ENCODE data around the gene C17orf67.

C17orf67 gene

GRCh38 chr17:56795221-56795865, 38.4 kb downstream of the C17orf67 start:
- Histone ChIP-seq H3K4me3 (ENCODE audit: low read length) (no peak overlapping the region), H3K9me3 (ENCODE audit: control insufficient read depth, insufficient read depth, low read length) (no peaks in the 10 kb centered on the region), H3K79me2 (ENCODE audit: control insufficient read depth, low read length) (no peaks in the 10 kb centered on the region), H3K4me1 (ENCODE audit: control insufficient read depth, low read length) (no peaks in the 10 kb centered on the region), H3K4me2 (ENCODE audit: low read length) (no peak overlapping the region), H3K9me2 (replicated peaks; ENCODE audit: control insufficient read depth, low read length) (no peaks in the 10 kb centered on the region), H3K36me3 (ENCODE audit: control insufficient read depth, low read length) (no peaks in the 10 kb centered on the region), H3F3A (ENCODE audit: control insufficient read depth, insufficient read depth) (no peaks in the 10 kb centered on the region), H3K27me3 (ENCODE audit: control insufficient read depth, low read length) (no peaks in the 10 kb centered on the region), H3K27ac (ENCODE audit: low read depth, low read length) (no peak overlapping the region), H4K20me1 (ENCODE audit: control insufficient read depth, insufficient read depth, low read depth, low read length) (no peaks in the 10 kb centered on the region)
- TF ChIP-seq EZH2phosphoT487 (IDR thresholded peaks at IDR 0.05; ENCODE audit: borderline replicate concordance, low read length), result no peak
- TF ChIP-seq, protein P1, sequence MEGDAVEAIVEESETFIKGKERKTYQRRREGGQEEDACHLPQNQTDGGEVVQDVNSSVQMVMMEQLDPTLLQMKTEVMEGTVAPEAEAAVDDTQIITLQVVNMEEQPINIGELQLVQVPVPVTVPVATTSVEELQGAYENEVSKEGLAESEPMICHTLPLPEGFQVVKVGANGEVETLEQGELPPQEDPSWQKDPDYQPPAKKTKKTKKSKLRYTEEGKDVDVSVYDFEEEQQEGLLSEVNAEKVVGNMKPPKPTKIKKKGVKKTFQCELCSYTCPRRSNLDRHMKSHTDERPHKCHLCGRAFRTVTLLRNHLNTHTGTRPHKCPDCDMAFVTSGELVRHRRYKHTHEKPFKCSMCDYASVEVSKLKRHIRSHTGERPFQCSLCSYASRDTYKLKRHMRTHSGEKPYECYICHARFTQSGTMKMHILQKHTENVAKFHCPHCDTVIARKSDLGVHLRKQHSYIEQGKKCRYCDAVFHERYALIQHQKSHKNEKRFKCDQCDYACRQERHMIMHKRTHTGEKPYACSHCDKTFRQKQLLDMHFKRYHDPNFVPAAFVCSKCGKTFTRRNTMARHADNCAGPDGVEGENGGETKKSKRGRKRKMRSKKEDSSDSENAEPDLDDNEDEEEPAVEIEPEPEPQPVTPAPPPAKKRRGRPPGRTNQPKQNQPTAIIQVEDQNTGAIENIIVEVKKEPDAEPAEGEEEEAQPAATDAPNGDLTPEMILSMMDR (IDR thresholded peaks at IDR 0.05; ENCODE audit: low read depth, low read length, poor library complexity, severe bottlenecking), result no peak

GRCh38 chr17:56793957-56794356, 39.8 kb downstream of the C17orf67 start:
- no peaks in the 10 kb centered on the region for H3K4me1 ChIP-seq (ENCODE audit: control insufficient read depth, low read length)
- H3K27ac ChIP-seq (ENCODE audit: low read depth, low read length), result no peak overlapping the region
- H3K36me3 ChIP-seq (ENCODE audit: control insufficient read depth, low read length), result no peaks in the 10 kb centered on the region
- no peak for TF ChIP-seq EZH2phosphoT487 (IDR thresholded peaks at IDR 0.05; ENCODE audit: borderline replicate concordance, low read length)
- TF ChIP-seq, protein P1 (IDR thresholded peaks at IDR 0.05; ENCODE audit: low read depth, low read length, poor library complexity, severe bottlenecking), result no peak
- no peaks in the 10 kb centered on the region for H3K79me2 ChIP-seq (ENCODE audit: control insufficient read depth, low read length)
- no peaks in the 10 kb centered on the region for H3F3A ChIP-seq (ENCODE audit: control insufficient read depth, insufficient read depth)
- no peak overlapping the region for H3K4me2 ChIP-seq (ENCODE audit: low read length)
- H3K4me3 ChIP-seq (ENCODE audit: low read length), result no peak overlapping the region
- H3K9me2 ChIP-seq (replicated peaks; ENCODE audit: control insufficient read depth, low read length), result no peaks in the 10 kb centered on the region
- H3K27me3 ChIP-seq (ENCODE audit: control insufficient read depth, low read length), result no peaks in the 10 kb centered on the region
- no peaks in the 10 kb centered on the region for H3K9me3 ChIP-seq (ENCODE audit: control insufficient read depth, insufficient read depth, low read length)
- no peaks in the 10 kb centered on the region for H4K20me1 ChIP-seq (ENCODE audit: control insufficient read depth, insufficient read depth, low read depth, low read length)

- Histone ChIP-seq H3K9me3 (ENCODE audit: control insufficient read depth, insufficient read depth, low read length) (no peaks in the 10 kb centered on the region), H3K4me2 (ENCODE audit: low read length) (no peak overlapping the region), H3K4me3 (ENCODE audit: low read length) (no peak overlapping the region), H3K27ac (ENCODE audit: low read depth, low read length) (no peak overlapping the region), H3K36me3 (ENCODE audit: control insufficient read depth, low read length) (no peaks in the 10 kb centered on the region), H3K79me2 (ENCODE audit: control insufficient read depth, low read length) (no peaks in the 10 kb centered on the region), H3K4me1 (ENCODE audit: control insufficient read depth, low read length) (no peaks in the 10 kb centered on the region), H3K9me2 (replicated peaks; ENCODE audit: control insufficient read depth, low read length) (no peaks in the 10 kb centered on the region), H3F3A (ENCODE audit: control insufficient read depth, insufficient read depth) (no peaks in the 10 kb centered on the region), H4K20me1 (ENCODE audit: control insufficient read depth, insufficient read depth, low read depth, low read length) (no peaks in the 10 kb centered on the region), H3K27me3 (ENCODE audit: control insufficient read depth, low read length) (no peaks in the 10 kb centered on the region)
- TF ChIP-seq, protein P1 (IDR thresholded peaks at IDR 0.05; ENCODE audit: low read depth, low read length, poor library complexity, severe bottlenecking), result no peak
- TF ChIP-seq EZH2phosphoT487 (IDR thresholded peaks at IDR 0.05; ENCODE audit: borderline replicate concordance, low read length), result no peak
Observed at GRCh38 chr17:56793531-56793930, 40.2 kb downstream of the C17orf67 start.

Data from DOHH2 (cell line).